Astrocyte (in vitro differentiated cells and primary cell): ENCODE data around the gene ZNF276.

Source experiments
- CTCF ChIP-seq: IDR thresholded peaks from 2 replicates; pipeline ENCODE4 v1.5.1; 2011; ENCODE audit warnings: low read depth, mild to moderate bottlenecking, inconsistent platforms, low read length, moderate library complexity; ENCODE audit not compliant: insufficient read depth
- EZH2 ChIP-seq: IDR thresholded peaks from 2 replicates; pipeline ENCODE4 v1.6.1; 2012; ENCODE audit warnings: mild to moderate bottlenecking, low read length, inconsistent platforms; ENCODE audit not compliant: insufficient read depth

GRCh38 chr16:89672177-89672941, 49.0 kb upstream of the ZNF276 start:
- TF ChIP-seq CTCF (no peak), EZH2 (no peak)
